Medulla oblongata (tissue), 1 donor: ENCODE data around the gene SCN2B.
"Not testable (repeated sequence)": the region's sequence is repeated elsewhere in the genome, so short reads cannot be mapped to it uniquely, and the experiment has no call there.

Source experiments
- DNase-seq: peaks from one replicate; pipeline ENCODE4 v3.0.0-alpha.2; 2015; ENCODE audit errors: extremely low spot score

The SCN2B gene

DNA sequence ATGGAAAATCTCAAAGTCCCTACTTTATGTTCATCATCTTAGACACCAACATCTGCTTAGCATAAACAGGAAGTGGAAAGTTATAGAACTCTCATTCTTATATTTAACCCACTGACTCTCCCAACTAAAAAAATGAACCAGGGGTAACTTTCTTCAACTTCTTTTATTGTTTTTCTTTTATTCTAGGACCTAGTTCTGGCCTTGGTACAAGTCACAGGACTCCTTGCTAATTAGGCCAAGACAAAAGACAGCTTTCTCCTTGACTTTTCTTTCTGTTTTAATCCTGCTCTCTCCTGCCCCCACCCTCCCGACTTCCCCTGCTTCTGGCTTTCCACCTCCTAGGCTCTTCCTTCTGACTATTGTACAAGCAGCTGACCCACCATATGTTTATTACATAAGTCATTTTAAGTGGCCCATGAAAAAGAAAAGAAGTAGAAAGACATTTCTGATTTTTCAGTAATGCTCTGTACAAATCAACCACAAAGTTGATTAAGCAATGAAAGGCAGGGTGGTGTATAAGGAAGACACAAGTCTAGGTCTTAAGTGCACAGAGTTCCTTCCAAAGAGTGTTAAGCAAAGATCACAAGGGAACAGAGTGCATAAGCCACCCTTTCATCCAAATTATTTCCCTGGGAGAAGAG is 30.1 kb upstream of the SCN2B start:
- no peak for DNase-seq

DNA sequence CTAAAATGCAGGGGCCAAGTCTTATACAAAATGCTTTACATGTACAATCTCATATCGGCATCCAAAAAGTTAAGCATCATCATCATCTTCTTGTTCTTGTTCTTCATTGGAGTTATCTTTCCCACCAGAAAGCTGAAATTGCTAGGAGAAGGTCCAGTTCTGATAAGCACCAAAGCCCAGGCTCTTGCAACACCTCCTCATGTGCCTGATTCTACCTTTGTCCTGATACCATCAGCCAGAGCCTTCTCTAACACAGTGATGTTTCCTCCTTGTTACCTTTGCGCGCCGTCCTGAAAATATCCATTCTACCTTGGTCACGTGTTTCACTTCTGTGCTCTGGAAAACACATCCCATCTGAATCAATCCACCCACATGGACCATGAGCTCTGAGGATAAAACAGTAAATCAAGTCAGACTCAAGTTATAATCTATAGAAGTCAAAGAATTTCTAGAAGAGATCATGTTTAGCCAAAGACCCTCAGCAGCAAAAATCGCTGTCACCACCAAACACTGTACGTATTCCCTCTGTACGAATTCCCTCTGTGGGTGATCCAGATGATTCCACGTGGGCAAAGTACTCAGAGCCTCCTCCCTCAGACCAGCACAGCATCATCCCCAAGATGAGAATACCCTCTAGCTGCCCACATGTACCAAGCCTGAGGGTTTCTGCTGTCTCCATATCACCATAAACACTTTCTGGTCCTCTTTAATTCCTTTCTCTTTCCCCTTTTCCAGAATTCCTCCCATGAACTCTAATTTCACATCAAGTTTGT is 29.4 kb upstream of the SCN2B start:
- no peak for DNase-seq

DNA sequence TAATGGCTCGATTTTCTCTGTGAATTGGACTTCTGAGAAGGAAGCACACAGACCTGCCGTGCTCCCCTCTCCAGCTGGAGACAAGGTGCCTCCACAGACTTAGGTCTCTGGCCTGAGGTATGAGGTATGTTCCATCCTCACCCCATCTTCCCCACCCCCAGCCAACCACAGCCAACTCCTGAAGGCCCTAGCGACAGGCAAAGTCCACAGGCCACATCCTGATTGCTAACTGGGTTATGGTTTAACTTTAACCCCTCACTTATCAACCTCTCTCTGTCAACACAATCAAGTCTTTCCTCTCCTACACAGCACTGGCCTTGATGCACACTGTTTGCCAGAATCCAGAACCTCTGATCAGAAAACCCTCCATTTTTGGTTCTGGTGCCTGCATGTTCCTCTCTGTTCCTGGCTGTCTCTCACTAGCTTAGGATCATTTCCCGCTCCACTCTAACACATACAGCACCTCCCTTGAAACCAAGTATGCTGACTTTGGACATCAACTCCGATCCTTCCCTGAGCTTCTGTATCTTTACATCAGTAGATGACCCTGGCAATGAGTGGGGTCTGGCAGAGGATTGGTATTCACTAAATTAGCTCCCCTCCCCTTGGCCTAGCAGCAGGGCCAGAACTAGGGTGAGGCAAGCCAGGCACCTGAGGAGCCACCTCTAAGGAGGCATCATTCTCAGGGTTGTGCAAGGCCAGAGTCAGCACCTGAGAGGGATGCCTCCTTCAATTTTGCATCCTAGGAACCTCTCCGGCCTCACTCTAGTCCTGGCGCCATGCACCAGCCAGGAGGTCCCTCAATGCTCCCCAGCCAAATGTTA is 26.4 kb upstream of the SCN2B start:
- DNase-seq: no peak

DNA sequence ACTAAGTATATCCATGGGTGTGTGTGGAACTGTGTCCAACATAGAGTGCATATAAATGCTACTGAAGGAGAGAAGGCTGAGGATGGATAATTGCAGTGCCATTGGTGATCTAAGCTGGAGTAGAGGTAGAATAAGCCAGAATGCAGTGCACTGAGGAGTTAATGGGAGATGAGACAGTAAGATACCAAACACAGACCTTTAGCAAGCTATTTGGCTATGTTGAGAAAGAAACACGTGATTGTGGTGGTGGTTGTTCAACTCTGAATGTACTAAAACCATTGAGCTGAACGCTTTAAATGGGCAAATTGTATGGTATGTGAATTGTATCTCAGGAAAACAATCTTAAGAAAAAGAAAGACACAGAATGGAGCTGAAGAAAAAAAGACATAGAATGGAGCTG is 25.5 kb upstream of the SCN2B start:
- no peak for DNase-seq

DNA sequence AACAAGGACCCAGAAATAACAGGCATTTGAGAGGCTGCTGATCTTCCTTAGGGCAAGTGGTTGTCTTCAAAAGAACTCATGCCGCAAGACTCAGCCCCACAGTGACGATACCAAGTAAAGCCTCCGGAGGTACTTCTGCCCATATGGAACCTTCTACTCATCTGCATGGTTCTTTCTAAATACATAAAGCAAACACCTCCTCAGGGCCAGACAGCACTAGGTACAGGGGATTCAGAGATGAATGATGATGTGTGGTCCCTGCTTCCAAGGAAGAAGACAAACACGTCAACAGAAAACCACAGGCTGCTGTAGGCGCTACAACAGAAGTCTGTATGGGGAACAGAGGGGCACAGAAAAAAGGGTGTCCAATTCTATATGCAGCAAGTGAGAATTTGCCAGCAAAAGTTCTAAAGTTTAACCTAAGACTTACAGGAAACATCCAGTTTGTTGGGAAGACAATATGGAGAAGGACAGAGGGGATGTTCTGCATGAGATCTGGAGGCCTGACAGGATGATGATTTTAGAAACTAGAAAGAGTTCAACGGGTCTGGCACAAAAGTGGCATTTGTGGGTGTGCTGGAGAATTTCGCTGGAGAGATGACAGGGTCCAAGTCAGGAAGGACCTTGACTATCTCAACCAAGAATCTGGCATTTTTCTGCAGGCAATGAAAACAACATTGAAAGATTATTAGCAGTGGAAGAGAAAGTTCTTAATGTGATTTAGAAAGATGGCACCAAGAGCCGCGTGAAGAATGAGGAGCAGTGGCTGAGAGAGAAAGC is 24.7 kb upstream of the SCN2B start:
- DNase-seq: no peak

DNA sequence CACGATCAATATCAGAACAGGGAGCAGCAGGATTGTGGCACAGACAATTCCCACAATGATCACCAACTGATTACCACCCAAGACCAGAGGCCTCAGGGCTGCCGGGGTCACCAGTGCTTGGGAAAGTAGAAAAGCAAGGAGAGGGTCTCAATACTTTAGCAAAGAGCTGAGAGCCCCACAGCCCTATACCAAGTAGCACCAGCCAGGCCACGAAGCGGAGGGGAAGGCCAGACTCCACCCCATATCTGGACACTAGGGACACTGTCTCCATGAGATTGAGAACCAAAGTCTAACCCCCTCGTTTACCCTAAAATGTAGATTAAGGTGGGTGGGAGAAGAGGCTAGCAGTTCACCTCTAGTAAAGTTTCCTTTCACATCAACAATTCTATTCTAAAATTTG is 24.1 kb upstream of the SCN2B start:
- DNase-seq: no peak

DNA sequence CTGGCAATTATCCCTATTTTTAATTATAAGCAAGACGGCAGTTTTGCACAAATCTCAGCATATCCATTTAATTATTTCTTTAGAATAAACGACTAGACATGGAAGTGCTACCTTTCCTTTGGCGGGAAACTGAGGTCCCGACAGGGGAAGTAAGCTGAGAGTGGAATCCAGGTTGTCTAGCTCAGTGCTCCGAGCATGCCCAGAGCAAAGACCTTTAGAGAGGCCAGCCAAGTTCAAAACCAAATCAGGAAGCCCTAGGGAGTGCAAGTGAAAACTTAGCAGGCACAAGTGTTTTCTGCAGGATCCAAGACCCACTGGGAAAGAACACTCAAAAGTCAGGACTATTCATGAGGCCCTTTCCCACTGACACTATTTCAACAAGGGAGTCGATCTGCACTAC is 22.7 kb upstream of the SCN2B start:
- DNase-seq: no peak

DNA sequence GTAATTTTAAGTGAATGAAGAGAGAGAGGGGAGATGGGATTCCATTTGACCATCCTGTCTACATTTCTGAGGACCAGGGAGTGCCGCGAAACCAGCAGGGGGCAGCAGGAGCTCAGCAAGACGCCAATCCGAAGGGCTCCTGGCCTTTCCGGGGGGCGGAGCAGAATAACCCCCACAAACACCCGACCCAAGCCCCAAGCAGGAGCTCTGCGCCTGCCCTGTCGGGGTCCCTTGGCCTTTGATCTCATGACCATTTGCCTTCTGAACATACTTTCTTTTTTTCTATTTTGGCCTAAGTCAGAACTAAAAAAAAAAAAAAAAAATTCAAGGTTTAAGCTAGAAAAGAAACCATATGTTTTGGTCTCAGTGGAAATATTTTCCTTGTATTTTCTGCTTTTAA is 21.9 kb upstream of the SCN2B start:
- peak; percentile 80 for DNase-seq

DNA sequence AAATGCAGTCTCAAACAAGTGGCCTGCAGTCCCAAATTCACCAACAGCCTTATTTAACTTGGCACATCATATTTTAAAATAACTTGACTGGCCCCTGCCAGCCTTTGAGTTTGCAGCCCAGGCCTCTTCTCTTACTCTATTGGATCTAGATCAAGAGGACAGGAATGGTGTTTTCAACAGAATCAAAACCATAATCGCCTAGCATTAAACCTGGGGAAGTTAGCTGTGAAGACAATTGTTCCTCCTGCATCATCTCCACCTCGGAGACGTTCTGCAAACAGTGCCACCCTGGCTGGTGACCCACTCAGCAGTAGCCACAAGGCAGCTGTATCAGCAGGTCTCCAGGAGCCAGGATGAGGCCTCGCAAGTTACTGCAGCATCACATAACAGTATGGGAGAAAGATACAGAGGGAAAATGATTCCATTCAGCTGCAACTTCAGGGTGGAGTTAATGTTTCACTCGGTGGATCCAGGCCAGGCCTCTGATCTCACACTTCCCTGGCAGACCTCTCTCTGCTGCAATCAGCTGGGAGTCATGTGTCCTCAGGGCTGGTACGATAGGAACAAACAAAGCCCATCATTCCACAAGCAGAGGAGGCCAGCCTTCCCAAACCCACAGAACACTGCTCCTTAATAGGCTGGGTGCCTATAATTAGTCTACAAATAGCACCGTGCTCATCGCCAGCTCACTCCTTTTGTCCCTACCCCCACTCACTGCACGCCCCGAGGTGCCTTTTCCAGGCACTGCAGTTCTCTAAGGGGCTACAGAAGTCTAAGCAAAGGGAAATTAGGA is 18.6 kb upstream of the SCN2B start:
- peak; percentile 86 for DNase-seq

DNA sequence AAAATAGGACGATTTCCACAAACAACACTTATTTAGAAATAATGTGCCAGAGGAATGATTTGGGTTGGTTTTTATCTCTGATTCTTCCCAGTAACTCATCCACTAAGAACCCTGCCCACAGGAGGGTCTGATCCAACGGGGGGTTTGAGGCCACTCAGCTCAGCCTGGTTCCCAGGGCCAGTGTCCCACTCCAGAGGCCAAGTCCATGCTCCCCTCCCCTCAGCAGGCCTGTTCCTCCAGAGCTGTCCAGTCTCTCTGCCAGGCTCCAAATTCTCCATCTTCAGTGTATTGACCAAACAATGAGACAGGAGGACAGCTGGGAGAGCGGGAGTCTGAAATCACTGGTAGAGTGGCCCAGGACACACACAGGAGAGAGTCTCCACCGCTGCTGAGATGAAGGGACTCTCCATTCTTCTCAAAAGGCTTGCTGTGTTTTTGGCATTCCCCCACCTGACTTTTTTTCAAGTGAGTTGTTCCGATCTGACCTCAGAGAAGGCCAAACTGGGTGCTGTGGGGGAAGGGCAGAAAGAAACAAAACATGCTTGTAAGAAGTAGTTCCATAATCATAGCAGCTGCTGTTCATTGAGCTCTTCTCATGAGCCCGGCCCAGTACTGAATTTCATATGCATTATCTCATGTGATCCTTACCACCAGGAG is 17.6 kb upstream of the SCN2B start:
- no peak for DNase-seq

DNA sequence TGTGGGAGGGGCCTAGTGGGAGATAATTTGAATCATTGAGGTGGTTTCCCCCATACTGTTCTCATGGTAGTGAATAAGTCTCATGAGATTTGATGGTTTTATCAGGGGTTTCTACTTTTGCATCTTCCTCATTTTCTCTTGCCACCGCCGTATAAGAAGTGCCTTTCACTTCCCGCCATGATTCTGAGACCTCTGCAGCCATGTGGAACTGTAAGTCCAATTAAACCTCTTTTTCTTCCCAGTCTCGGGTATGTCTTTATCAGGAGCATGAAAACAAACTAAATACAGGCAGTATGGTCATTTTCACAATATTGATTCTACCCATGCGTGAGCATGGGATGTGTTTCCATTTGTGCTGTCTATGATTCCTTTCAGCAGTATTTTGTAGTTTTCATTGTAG is 16.4 kb upstream of the SCN2B start:
- DNase-seq: not testable (repeated sequence)

DNA sequence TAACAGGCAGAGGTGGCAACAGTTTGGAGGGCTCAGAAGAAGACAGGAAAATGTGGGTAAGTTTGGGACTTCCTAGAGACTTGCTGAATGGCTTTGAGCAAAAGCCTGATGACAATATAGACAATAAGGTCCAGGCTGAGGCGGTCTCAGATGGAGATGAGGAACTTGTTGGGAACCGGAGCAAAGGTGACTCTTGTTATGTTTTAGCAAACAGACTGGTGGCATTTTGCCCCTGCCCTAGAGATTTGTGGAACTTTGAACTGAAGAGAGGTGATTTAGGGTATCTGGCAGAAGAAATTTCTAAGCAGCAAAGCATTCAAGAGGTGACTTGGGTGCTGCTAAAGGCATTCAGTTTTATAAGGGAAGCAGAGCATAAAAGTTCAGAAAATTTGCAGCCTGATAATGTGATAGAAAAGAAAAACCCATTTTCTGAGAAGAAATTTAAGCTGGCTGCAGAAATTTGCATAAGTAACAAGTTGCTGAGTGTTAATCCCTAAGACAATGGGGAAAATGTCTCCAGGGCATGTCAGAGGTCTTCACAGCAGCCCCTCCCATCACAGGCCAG is 14.6 kb upstream of the SCN2B start:
- DNase-seq: not testable (repeated sequence)

DNA sequence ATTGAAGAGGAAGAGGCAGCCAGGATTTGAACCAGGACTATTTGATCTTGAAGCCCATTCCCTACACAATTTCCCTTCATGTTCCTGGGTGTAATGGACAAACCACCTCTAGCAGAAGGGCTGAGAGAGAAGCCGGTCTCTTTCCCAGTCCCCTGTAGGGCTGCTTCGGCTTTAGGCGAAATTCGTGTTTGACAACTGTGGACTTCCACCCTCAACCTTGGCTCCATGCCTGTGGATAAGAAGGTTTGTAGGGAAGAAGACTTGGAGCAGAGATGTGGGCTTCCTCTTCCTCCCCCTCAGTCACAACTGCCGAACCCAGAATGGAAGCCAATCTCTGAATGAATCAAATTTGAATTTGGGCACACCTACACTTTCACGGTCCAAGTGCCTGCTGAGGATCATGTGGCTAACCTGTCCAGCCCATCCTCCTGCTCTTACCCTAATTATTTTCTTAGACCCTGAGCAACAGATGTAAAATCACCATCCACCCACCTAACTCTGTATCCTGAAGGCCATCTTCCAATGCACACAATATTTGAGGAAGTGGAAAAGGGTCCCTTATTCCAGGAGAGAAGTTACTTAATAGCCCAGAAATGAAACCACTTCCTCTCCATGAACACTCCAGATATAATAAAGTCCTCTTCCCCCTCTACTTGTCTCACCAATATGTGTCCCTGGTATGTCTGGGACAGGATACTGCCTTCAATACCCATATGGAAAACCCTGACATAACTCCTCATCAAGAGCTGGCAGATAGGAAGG is 10.1 kb upstream of the SCN2B start:
- DNase-seq: no peak

DNA sequence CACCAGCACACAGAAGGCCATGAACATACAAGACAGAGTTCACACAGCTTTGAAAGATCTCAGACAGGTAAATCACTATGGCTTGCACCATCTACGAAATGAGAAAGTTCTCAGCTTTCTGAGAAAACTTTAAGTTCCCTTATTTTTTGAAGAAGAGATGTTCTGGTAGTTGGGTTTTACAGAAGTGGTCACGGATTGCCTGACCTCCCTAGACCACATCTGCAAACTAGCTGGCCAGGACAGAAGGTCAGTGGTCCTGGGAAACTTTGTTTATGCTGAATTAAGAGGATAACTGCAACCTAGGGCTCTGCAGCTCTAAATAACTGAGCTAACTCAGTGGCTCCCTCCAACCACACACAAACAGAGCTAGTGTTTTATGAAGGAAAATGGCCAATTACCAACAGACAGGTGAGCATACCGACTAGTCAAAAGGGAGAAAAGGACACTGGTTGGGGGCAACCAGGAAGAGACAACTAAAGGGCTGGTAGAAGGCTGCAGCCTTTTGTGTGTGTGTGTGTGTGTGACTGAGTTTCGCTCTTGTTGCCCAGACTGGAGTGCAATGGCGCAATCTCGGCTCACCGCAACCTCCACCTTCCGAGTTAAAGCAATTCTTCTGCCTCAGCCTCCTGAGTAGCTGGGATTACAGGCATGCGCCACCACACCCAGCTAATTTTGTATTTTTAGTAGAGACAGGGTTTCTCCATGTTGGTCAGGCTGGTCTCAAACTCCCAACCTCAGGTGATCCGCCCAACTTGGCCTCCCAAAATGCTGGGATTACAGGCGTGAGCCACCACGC is 8.5 kb upstream of the SCN2B start:
- DNase-seq: peak; percentile 48

DNA sequence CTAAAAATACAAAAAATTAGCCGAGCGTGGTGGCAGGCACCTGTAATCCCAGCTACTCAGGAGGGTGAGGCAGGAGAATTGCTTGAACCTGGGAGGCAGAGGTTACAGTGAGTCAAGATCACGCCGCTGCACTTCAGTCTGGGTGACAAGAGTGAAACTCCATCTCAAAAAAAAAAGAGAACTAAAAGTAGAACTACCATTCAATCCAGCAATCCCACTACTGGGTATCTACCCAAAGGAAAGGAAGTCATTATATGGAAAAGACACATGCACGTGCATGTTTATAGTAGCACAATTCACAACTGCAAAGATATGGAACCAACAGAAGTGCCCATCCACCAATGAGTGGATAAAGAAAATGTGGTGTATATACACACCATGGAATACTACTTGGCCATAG is 7.3 kb upstream of the SCN2B start:
- DNase-seq: not testable (repeated sequence)

DNA sequence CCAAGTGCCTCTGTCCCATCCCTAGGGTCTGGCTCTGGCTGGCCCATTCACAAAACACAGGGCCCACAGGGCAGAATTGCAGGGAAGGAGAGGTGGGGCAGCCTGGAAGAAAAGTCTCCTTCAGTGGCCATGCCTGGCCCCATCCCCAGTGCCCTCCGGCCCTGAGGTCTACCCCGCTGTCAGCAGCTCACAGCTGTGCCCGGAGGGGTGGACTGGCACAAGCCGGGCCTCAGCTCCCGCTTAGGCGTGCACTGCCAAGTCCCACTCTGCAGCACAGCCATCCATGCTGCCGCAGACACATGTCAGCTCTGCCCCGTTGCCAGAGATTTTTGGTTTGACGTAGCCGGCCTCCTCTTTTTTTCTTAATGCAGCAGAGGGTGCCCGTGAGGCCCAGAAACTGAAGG is 3.9 kb upstream of the SCN2B start:
- peak; percentile 94 for DNase-seq

DNA sequence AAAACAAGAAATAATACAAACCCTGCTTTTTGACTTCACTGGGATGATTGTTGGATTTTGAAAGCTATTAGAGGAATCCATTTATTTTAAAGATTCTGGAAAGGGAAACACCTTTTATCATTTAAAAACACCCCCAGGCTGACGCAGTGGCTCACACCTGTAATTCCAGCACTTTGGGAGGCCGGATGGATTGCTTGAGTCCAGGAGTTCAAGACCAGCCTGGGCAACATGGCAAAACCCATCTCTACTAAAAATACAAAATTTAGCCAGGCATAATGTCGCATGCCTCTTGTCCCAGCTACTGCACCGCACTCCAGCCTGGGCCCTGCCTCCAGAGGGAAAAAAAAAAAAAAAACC is 317 bp upstream of the SCN2B start:
- DNase-seq: no peak
